Measurements from ENCODE around the gene SLC6A3. TPM values are rescaled to one million over a fixed set of nuclear protein-coding genes. Genes with fewer than 3 reads are reported as not detected.

SLC6A3 gene
- total RNA-seq, 2 experiments from 2014 or later: not detected

GRCh38 chr5:1354576-1354975 is 90.7 kb downstream of the SLC6A3 start:
- peaks cover 7% of the 10 kb centered on the region for H3K27me3 Mint-ChIP-seq
- intact Hi-C loops (cut with micrococcal nuclease): no loop called here

GRCh38 chr5:1352231-1353219 is 92.7 kb downstream of the SLC6A3 start:
- no peaks in the 10 kb centered on the region for H3K9me3 Mint-ChIP-seq
- intact Hi-C loops (cut with micrococcal nuclease): no loop called here
- H3K27ac Mint-ChIP-seq: no peak overlapping the region
- POLR2A ChIA-PET: no interaction called here
- H3K4me1 Mint-ChIP-seq (ENCODE audit: low read depth): no peaks in the 10 kb centered on the region
- no peak for DNase-seq
- H3K36me3 Mint-ChIP-seq: no peaks in the 10 kb centered on the region
- CTCF ChIA-PET: interaction anchor here (1.2 kb wide), 1 partner anchor 28 kb away, joined by 3 read pairs; no protein-coding TSS in a partner anchor
- H3K27me3 Mint-ChIP-seq: no peaks in the 10 kb centered on the region
- H3K4me3 Mint-ChIP-seq: no peak overlapping the region

More at GRCh38 chr5:1354576-1354975, 90.7 kb downstream of the SLC6A3 start:
- POLR2A ChIA-PET: interaction anchor here (1.0 kb wide), 1 partner anchor 10 kb away, joined by 3 read pairs; no protein-coding TSS in a partner anchor
- Mint-ChIP-seq H3K9me3 (no peaks in the 10 kb centered on the region), H3K27ac (no peak overlapping the region), H3K36me3 (no peaks in the 10 kb centered on the region), H3K4me1 (ENCODE audit: low read depth) (no peaks in the 10 kb centered on the region), H3K4me3 (no peak overlapping the region)
- CTCF ChIA-PET: interaction anchor here (0.7 to 1.3 kb wide), 3 partner anchors 186 to 344 kb away, joined by 3 read pairs; no protein-coding TSS in a partner anchor
- no peak for DNase-seq

DNA sequence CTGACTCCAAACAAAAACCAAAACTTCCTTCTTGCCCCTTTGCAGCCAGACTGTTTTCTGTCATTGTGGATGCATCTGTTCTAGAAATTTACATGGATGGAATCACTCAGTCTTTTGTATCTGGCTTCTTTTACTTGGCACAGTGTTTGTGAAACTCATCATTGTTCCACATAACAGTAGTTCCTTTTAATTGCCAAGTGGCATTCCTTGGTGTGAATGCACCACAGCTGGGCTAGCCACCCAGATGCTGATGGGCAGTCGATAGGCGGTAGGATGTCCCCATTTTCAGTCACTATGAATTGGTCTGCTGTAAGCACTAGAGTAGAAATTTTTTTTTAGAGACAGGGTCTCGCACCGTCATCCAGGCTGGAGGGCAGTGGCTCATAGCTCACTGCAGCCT is 94.1 kb downstream of the SLC6A3 start:
- Mint-ChIP-seq H3K27me3 (no peaks in the 10 kb centered on the region), H3K4me3 (no peak overlapping the region), H3K27ac (no peak overlapping the region), H3K4me1 (ENCODE audit: low read depth) (peaks cover 4% of the 10 kb centered on the region), H3K36me3 (no peaks in the 10 kb centered on the region), H3K9me3 (no peaks in the 10 kb centered on the region)
- intact Hi-C loops (cut with micrococcal nuclease): no loop called here
- ChIA-PET POLR2A (no interaction called here), CTCF (interaction anchor here (1.2 kb wide), 1 partner anchor 29 kb away, joined by 3 read pairs; no protein-coding TSS in a partner anchor)
- DNase-seq: no peak

- H3K27me3 Mint-ChIP-seq: no peaks in the 10 kb centered on the region
- peaks cover 8% of the 10 kb centered on the region for H3K4me1 Mint-ChIP-seq (ENCODE audit: low read depth)
- no peaks in the 10 kb centered on the region for H3K9me3 Mint-ChIP-seq
- POLR2A ChIA-PET: no interaction called here
- CTCF ChIA-PET: no interaction called here
- intact Hi-C loops (cut with micrococcal nuclease): loop anchor here (10.0 kb wide), 1 partner anchor 54 kb away; the partner anchor contains the start of gene TERT
- no peak for DNase-seq
- H3K27ac Mint-ChIP-seq: no peak overlapping the region
- H3K4me3 Mint-ChIP-seq: no peak overlapping the region
- H3K36me3 Mint-ChIP-seq: peaks cover under 1% of the 10 kb centered on the region
These were observed 96.0 kb downstream of the SLC6A3 start for GRCh38 chr5:1349246-1349645.

- intact Hi-C loops (cut with micrococcal nuclease): loop anchor here (10.0 kb wide), 1 partner anchor 54 kb away; the partner anchor contains the start of gene TERT
- Mint-ChIP-seq H3K27ac (no peak overlapping the region), H3K27me3 (no peaks in the 10 kb centered on the region), H3K4me3 (no peak overlapping the region), H3K9me3 (no peaks in the 10 kb centered on the region), H3K36me3 (peaks cover 4% of the 10 kb centered on the region), H3K4me1 (ENCODE audit: low read depth) (peaks cover 11% of the 10 kb centered on the region)
- CTCF ChIA-PET: no interaction called here
- DNase-seq: no peak
- POLR2A ChIA-PET: no interaction called here
These were observed 96.3 kb downstream of the SLC6A3 start for GRCh38 chr5:1348986-1349245.

GRCh38 chr5:1347571-1347970 is 97.7 kb downstream of the SLC6A3 start:
- ChIA-PET POLR2A (no interaction called here), CTCF (no interaction called here)
- DNase-seq: no peak
- intact Hi-C loops (cut with micrococcal nuclease): loop anchor here (10.0 kb wide), 1 partner anchor 53 kb away; the partner anchor contains the start of gene TERT
- H3K36me3 Mint-ChIP-seq: peaks cover 11% of the 10 kb centered on the region
- H3K4me1 Mint-ChIP-seq (ENCODE audit: low read depth): peaks cover 20% of the 10 kb centered on the region
- no peak overlapping the region for H3K27ac Mint-ChIP-seq
- H3K9me3 Mint-ChIP-seq: no peaks in the 10 kb centered on the region
- H3K4me3 Mint-ChIP-seq: no peak overlapping the region
- no peaks in the 10 kb centered on the region for H3K27me3 Mint-ChIP-seq

- peak overlapping the region; percentile 73 for H3K4me3 Mint-ChIP-seq
- intact Hi-C loops (cut with micrococcal nuclease): loop anchor here (10.0 kb wide), 1 partner anchor 52 kb away; the partner anchor contains the start of gene TERT
- ChIA-PET CTCF (no interaction called here), POLR2A (no interaction called here)
- H3K27ac Mint-ChIP-seq: no peak overlapping the region
- no peak for DNase-seq
- H3K27me3 Mint-ChIP-seq: no peaks in the 10 kb centered on the region
- no peaks in the 10 kb centered on the region for H3K9me3 Mint-ChIP-seq
- peaks cover 23% of the 10 kb centered on the region for H3K4me1 Mint-ChIP-seq (ENCODE audit: low read depth)
- peaks cover 13% of the 10 kb centered on the region for H3K36me3 Mint-ChIP-seq
These were observed 98.4 kb downstream of the SLC6A3 start for GRCh38 chr5:1346627-1347440.

- CTCF ChIA-PET: interaction anchor here (0.9 to 1.1 kb wide), 2 partner anchors 40 to 299 kb away, joined by 3 to 5 read pairs; no protein-coding TSS in a partner anchor
- H3K4me1 Mint-ChIP-seq (ENCODE audit: low read depth): peaks cover 25% of the 10 kb centered on the region
- no peak overlapping the region for H3K27ac Mint-ChIP-seq
- POLR2A ChIA-PET: no interaction called here
- peaks cover 20% of the 10 kb centered on the region for H3K36me3 Mint-ChIP-seq
- DNase-seq: no peak
- H3K4me3 Mint-ChIP-seq: peak overlapping the region; percentile 73
- intact Hi-C loops (cut with micrococcal nuclease): loop anchor here (2.0 to 10.0 kb wide), 3 partner anchors 31 to 51 kb away; partner anchors contain the start of gene TERT
- H3K27me3 Mint-ChIP-seq: no peaks in the 10 kb centered on the region
- H3K9me3 Mint-ChIP-seq: no peaks in the 10 kb centered on the region
These were observed 99.2 kb downstream of the SLC6A3 start for GRCh38 chr5:1345876-1346626.

DNA sequence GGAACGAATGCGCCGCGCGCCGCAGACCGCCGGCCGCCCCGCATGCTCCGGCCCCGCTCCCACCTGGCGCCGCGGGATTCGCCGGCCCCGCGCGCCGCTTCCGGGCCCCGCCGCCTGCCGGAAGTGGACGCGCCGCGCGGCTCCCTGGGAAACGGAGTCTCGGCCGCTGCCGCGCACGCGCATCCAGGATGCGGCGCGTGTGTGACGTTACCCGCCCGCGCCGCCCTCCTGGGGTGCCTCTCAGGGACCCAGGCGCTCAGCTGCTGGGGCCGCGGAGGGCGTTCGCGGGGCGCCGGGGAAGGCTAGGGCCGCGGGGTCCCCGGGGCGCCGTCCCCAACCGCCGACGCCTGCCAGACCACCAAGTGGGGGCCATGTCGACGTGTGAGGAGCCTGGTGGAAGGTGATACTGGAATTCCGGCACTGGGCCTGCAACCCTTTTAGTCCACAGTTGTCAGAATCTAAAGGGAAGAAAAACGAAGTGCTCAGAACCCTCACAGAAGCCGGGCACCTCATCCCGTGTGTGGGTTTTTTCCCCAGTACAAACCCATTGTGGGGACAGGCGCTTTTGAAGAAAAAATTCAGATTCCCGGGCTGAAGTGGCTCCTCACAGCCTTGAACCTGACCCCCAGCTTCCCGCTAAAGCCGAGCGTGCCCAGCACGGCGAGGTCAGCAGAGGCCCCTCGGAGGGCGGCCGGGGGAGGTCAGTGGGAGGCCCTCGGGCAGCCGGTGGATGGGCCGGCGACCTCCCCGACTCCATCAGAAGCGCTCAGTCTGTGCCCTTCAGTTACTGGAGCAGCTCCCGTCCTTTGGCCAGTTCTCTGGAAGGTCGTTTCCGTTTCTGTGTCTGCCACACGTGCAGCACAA is 100.0 kb downstream of the SLC6A3 start, which contains the start of gene CLPTM1L:
CLPTM1L (minus strand) TSS at position 125 of the 864 bp plus-strand sequence. CDS start 258 bp downstream, outside the sequence.
- Mint-ChIP-seq H3K36me3 (peaks cover 24% of the 10 kb centered on the region), H3K4me1 (ENCODE audit: low read depth) (peaks cover 26% of the 10 kb centered on the region), H3K4me3 (peak within 1 kb of the TSS; percentile 87), H3K27me3 (no peaks in the 10 kb centered on the region), H3K27ac (peak within 1 kb of the TSS; percentile 85), H3K9me3 (no peaks in the 10 kb centered on the region)
- ChIA-PET CTCF (interaction anchor here (0.7 to 2.0 kb wide), 6 partner anchors 28 to 300 kb away, joined by 3 to 7 read pairs (median 3); no protein-coding TSS in a partner anchor), POLR2A (interaction anchor here (0.9 to 1.5 kb wide), 3 partner anchors 32 to 50 kb away, joined by 3 to 5 read pairs (median 4); partner anchors contain the start of gene TERT)
- peak; percentile 91 for DNase-seq
- intact Hi-C loops (cut with micrococcal nuclease): loop anchor here (2.0 to 10.0 kb wide), 3 partner anchors 30 to 50 kb away; partner anchors contain the start of gene TERT
